GM21390 (cell line): Measurements from ENCODE around the gene LUC7L.
"Not testable (repeated sequence)": the region's sequence is repeated elsewhere in the genome, so short reads cannot be mapped to it uniquely, and the experiment has no call there.

ENCODE experiments used
- ATAC-seq: cut with Tn5 transposase; IDR thresholded peaks from one replicate; pipeline ENCODE4 v1.9.1; 2021; ENCODE audit not compliant: unreplicated experiment

LUC7L gene

DNA sequence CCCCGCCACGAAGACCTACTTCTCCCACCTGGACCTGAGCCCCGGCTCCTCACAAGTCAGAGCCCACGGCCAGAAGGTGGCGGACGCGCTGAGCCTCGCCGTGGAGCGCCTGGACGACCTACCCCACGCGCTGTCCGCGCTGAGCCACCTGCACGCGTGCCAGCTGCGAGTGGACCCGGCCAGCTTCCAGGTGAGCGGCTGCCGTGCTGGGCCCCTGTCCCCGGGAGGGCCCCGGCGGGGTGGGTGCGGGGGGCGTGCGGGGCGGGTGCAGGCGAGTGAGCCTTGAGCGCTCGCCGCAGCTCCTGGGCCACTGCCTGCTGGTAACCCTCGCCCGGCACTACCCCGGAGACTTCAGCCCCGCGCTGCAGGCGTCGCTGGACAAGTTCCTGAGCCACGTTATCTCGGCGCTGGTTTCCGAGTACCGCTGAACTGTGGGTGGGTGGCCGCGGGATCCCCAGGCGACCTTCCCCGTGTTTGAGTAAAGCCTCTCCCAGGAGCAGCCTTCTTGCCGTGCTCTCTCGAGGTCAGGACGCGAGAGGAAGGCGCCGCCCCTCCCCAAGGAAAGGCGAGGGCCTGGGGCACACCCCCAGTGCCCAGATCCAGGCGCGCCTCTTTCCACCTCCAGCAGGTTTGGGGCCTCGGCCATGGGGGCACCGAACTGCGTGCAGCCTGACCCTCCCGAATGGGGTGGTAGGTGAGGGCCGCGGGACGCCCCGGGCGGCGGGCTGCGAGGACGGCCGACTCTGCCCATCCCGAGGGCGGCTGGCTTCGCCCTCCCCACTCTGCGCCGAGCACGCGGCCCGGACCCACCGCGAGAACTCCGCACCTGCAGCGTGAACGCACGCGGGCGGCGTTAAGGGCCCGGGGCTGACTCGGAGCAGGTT is 48.3 kb downstream of the LUC7L start:
- no peak for ATAC-seq

- no peak for ATAC-seq
These were observed 49.1 kb downstream of the LUC7L start, which contains the start of gene HBQ1 for GRCh38 chr16:180101-180675. HBQ1 (plus strand) TSS chr16:180459; CDS start chr16:180487, 28 bp downstream.

- ATAC-seq: no peak
These were observed 49.8 kb downstream of the LUC7L start for GRCh38 chr16:179211-180092.

GRCh38 chr16:178668-179015 is 50.6 kb downstream of the LUC7L start:
- no peak for ATAC-seq

DNA sequence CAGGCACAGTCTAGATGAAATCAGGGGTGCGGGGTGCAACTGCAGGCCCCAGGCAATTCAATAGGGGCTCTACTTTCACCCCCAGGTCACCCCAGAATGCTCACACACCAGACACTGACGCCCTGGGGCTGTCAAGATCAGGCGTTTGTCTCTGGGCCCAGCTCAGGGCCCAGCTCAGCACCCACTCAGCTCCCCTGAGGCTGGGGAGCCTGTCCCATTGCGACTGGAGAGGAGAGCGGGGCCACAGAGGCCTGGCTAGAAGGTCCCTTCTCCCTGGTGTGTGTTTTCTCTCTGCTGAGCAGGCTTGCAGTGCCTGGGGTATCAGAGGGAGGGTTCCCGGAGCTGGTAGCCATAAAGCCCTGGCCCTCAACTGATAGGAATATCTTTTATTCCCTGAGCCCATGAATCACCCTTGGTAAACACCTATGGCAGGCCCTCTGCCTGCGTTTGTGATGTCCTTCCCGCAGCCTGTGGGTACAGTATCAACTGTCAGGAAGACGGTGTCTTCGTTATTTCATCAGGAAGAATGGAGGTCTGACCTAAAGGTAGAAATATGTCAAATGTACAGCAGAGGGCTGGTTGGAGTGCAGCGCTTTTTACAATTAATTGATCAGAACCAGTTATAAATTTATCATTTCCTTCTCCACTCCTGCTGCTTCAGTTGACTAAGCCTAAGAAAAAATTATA is 51.1 kb downstream of the LUC7L start:
- ATAC-seq: no peak

DNA sequence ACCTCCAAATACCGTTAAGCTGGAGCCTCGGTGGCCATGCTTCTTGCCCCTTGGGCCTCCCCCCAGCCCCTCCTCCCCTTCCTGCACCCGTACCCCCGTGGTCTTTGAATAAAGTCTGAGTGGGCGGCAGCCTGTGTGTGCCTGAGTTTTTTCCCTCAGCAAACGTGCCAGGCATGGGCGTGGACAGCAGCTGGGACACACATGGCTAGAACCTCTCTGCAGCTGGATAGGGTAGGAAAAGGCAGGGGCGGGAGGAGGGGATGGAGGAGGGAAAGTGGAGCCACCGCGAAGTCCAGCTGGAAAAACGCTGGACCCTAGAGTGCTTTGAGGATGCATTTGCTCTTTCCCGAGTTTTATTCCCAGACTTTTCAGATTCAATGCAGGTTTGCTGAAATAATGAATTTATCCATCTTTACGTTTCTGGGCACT is 51.8 kb downstream of the LUC7L start:
- ATAC-seq: no peak

DNA sequence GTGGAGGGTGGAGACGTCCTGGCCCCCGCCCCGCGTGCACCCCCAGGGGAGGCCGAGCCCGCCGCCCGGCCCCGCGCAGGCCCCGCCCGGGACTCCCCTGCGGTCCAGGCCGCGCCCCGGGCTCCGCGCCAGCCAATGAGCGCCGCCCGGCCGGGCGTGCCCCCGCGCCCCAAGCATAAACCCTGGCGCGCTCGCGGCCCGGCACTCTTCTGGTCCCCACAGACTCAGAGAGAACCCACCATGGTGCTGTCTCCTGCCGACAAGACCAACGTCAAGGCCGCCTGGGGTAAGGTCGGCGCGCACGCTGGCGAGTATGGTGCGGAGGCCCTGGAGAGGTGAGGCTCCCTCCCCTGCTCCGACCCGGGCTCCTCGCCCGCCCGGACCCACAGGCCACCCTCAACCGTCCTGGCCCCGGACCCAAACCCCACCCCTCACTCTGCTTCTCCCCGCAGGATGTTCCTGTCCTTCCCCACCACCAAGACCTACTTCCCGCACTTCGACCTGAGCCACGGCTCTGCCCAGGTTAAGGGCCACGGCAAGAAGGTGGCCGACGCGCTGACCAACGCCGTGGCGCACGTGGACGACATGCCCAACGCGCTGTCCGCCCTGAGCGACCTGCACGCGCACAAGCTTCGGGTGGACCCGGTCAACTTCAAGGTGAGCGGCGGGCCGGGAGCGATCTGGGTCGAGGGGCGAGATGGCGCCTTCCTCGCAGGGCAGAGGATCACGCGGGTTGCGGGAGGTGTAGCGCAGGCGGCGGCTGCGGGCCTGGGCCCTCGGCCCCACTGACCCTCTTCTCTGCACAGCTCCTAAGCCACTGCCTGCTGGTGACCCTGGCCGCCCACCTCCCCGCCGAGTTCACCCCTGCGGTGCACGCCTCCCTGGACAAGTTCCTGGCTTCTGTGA is 52.5 kb downstream of the LUC7L start, which contains the start of gene HBA1:
Gene HBA1 (plus strand): TSS at position 204 of the 906 bp plus-strand sequence. CDS start 37 bp downstream, at position 241.
- not testable (repeated sequence) for ATAC-seq

GRCh38 chr16:176006-176405 is 53.2 kb downstream of the LUC7L start:
- not testable (repeated sequence) for ATAC-seq

DNA sequence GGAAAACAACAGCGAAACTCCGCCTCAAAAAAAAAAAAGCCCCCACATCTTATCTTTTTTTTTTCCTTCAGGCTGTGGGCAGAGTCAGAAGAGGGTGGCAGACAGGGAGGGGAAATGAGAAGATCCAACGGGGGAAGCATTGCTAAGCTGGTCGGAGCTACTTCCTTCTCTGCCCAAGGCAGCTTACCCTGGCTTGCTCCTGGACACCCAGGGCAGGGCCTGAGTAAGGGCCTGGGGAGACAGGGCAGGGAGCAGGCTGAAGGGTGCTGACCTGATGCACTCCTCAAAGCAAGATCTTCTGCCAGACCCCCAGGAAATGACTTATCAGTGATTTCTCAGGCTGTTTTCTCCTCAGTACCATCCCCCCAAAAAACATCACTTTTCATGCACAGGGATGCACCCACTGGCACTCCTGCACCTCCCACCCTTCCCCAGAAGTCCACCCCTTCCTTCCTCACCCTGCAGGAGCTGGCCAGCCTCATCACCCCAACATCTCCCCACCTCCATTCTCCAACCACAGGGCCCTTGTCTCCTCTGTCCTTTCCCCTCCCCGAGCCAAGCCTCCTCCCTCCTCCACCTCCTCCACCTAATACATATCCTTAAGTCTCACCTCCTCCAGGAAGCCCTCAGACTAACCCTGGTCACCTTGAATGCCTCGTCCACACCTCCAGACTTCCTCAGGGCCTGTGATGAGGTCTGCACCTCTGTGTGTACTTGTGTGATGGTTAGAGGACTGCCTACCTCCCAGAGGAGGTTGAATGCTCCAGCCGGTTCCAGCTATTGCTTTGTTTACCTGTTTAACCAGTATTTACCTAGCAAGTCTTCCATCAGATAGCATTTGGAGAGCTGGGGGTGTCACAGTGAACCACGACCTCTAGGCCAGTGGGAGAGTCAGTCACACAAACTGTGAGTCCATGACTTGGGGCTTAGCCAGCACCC is 54.0 kb downstream of the LUC7L start:
- no peak for ATAC-seq

DNA sequence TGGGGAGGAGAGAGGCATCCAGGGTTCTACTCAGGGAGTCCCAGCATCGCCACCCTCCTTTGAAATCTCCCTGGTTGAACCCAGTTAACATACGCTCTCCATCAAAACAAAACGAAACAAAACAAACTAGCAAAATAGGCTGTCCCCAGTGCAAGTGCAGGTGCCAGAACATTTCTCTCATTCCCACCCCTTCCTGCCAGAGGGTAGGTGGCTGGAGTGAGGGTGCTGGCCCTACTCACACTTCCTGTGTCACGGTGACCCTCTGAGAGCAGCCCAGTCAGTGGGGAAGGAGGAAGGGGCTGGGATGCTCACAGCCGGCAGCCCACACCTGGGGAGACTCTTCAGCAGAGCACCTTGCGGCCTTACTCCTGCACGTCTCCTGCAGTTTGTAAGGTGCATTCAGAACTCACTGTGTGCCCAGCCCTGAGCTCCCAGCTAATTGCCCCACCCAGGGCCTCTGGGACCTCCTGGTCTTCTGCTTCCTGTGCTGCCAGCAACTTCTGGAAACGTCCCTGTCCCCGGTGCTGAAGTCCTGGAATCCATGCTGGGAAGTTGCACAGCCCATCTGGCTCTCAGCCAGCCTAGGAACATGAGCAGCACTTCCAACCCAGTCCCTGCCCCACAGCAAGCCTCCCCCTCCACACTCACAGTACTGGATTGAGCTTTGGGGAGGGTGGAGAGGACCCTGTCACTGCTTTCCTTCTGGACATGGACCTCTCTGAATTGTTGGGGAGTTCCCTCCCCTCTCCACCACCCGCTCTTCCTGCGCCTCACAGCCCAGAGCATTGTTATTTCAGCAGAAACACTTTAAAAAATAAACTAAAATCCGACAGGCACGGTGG is 55.1 kb downstream of the LUC7L start:
- ATAC-seq: not testable (repeated sequence)

- not testable (repeated sequence) for ATAC-seq
These were observed 55.9 kb downstream of the LUC7L start for GRCh38 chr16:173211-173854.

GRCh38 chr16:172374-172941 is 56.8 kb downstream of the LUC7L start, which contains the start of gene HBA2:
HBA2 (plus strand) TSS chr16:172876; CDS start chr16:172913, 37 bp downstream.
- not testable (repeated sequence) for ATAC-seq

DNA sequence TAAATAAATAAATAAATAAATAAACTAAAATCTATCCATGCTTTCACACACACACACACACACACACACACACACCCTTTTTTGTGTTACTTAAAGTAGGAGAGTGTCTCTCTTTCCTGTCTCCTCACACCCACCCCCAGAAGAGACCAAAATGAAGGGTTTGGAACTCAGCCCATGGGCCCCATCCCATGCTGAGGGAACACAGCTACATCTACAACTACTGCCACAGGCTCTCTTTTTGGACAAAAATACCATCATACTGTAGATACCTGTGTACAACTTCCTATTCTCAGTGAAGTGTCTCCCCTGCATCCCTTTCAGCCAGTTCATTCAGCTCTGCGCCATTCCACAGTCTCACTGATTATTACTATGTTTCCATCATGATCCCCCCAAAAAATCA is 58.5 kb downstream of the LUC7L start:
- ATAC-seq: no peak

- ATAC-seq: not testable (repeated sequence)
These were observed 59.2 kb downstream of the LUC7L start for GRCh38 chr16:170088-170507.

DNA sequence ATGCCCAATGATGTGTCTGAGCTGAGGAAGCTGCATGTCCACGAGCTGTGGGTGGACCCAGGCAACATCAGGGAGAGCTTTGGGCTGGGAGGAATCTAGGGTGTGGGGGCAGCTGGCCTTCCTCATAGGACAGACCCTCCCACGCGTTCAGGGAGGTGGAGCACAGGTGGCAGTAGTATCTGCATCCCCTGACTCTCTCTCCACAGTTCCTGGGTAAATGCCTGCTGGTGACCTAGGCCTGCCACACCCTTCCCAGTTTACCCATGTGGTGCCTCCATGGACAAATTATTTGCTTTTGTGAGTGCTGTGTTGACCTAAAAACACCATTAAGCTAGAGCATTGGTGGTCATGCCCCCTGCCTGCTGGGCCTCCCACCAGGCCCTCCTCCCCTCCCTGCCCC is 60.2 kb downstream of the LUC7L start:
- ATAC-seq: no peak

DNA sequence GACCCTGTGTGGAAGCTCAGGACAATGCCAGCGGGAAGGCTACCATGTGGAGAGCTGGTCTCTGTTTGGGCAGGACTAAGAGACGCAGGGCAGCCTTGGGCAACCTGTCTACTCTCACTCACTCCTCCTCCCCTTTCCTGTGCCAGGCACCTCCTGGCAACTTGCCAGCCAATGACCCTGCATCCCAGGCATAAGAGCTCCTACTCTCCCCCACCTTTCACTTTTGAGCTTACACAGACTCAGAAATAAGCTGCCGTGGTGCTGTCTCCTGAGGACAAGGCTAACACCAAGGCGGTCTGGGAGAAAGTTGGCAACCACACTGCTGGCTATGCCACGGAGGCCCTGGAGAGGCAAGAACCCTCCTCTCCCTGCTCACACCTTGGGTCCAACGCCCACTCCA is 60.8 kb downstream of the LUC7L start:
- ATAC-seq: no peak
